Bronchus fibroblast of lung (primary cell): ENCODE measurements around the gene SELP. TPM values are rescaled to one million over a fixed set of nuclear protein-coding genes. Genes with fewer than 3 reads are reported as not detected.

Experiments
- total RNA-seq: library from RNA; depleted of rRNA; stranded (reverse); fragments of >200 nt; gene quantifications from 2 replicates; pipeline ENCODE4 v1.2.3, GENCODE V29; 2015

Gene SELP
- not detected in 2 replicates for total RNA-seq

DNA sequence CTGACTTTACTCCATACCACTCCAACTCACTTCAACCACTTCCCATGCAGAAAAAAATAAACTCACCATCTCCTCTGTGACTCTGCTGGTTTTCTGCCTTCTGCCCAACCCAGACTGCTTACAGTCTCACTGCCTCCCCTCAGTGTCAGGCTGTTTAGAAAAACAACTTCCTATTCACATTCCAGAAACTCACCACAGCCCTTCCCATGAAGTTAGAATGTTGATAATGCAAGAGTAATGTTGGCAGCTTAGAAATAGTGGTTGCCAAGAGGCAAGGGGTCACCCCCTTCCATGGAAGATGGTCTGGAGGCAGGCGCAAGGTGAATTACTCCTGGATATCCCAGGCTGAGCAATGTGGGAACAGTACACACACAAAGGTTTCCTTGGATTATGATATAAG is at the start of gene SELP:
TSS of gene SELP (minus strand) at position 119 of the 400 bp plus-strand sequence. CDS start at position 69, 50 bp downstream.

DNA sequence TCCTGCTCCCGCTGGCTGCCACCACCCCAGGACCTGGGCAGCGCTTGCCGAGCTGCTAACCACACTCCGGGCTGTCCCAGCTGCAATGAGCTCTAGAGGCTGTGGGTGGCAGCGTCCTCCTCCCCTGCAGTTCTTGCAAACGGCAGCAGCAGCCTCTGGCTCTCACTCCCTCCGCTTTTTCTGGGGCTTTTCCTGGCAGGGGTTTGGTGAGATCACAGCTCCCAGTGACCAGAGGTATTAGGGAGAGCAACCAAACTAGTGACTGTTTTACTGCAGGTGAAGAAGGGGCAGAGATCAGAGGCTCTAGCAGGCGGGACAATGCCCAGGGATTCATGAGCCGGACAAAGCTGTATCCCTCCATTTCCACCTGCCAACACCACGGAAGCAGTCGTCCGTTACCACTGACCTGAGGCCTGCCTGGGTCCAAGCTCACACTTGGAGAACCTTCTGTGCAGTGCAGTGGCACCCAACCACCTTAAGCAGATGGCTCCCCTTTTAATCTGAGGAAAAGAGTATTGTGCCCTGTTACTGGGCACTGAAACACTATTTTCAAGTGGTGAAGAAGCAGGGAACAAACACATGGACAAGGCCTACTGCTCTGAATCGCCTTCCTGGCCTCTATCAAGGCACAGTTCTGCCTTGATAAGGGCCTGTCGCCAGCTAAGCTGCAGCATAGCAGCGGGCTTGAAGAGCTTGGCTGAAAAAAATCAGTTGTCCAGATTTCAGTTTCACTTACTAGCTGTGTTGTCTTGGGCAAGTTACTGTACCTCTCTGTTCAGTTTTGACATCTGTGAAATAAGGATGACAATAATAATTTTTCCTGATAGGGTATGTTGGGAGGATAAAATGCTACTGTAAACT is 43.3 kb downstream of the SELP start, which contains the start of gene F5:
TSS of gene F5 (minus strand) at position 87 of the 861 bp plus-strand sequence. CDS start 95 bp downstream, outside the sequence.

Other genes with a start within 250 kb of the SELP start
- 1.6 and 2.9 TPM in 2 replicates for gene CCDC181, start 202.7 kb downstream of the SELP start, total RNA-seq
- gene SLC19A2, start 144.2 kb downstream of the SELP start, total RNA-seq = 8.2 and 8.7 TPM in 2 replicates
- not detected in 2 replicates for gene F5, start 43.6 kb downstream of the SELP start, total RNA-seq
- gene SELL, start 81.5 kb upstream of the SELP start, total RNA-seq = not detected in 2 replicates
- not detected in 2 replicates for gene SELE, start 104.0 kb upstream of the SELP start, total RNA-seq
- 2.8 and 4.0 TPM in 2 replicates for gene METTL18, start 164.8 kb upstream of the SELP start, total RNA-seq